Neutrophil (primary cell): ENCODE data around the gene ATAD3A.

Source experiments
- H3K27ac ChIP-seq: fragments of 200-600 bp; sonication (generic); 2 replicates; pipeline ENCODE4 v1.5.1; 2016; ENCODE audit warnings: mild to moderate bottlenecking, moderate library complexity
- H3K27me3 ChIP-seq: fragments of 200-600 bp; sonication (generic); 2 replicates; pipeline ENCODE4 v1.6.0; 2016; ENCODE audit warnings: mild to moderate bottlenecking
- H3K36me3 ChIP-seq: fragments of 200-600 bp; sonication (generic); 2 replicates; pipeline ENCODE4 v1.5.1; 2017
- H3K4me1 ChIP-seq, 2 experiments: fragments of 200-600 bp in 1 of 2; sonication (generic) in 1 of 2; 1 replicate in 1 of 2; 2 replicates in 1 of 2; pipeline versions ENCODE4 v1.5.1 to v1.6.1; 2013 to 2016; ENCODE audit warnings: low read depth in 1 of 2, low read length in 1 of 2, mild to moderate bottlenecking in 1 of 2, moderate library complexity in 1 of 2; ENCODE audit not compliant: control insufficient read depth in 1 of 2, insufficient read depth in 1 of 2
- H3K4me3 ChIP-seq, 2 experiments: fragments of 200-600 bp in 1 of 2; sonication (generic) in 1 of 2; 1 replicate in 1 of 2; 2 replicates in 1 of 2; pipeline ENCODE4 v1.5.1; 2013 to 2016; ENCODE audit warnings: low read depth in 1 of 2, low read length in 1 of 2, mild to moderate bottlenecking in 1 of 2, moderate library complexity in 1 of 2
- H3K9me3 ChIP-seq: fragments of 200-600 bp; sonication (generic); 2 replicates; pipeline ENCODE4 v1.5.1; 2016
- CTCF ChIP-seq: fragments of 200-600 bp; sonication (generic); IDR thresholded peaks from 2 replicates; pipeline ENCODE4 v1.5.1; 2016; ENCODE audit warnings: antibody characterized with exemption

Gene ATAD3A

GRCh38 chr1:1537626-1538250, 25.8 kb downstream of the ATAD3A start:
- peaks cover 37% of the 10 kb centered on the region for H3K36me3 ChIP-seq
- H3K27me3 ChIP-seq = peaks cover 36% of the 10 kb centered on the region
- H3K9me3 ChIP-seq = no peaks in the 10 kb centered on the region
- no peak for TF ChIP-seq CTCF
- peaks cover 0 to 6% of the 10 kb centered on the region in 2 experiments for H3K4me1 ChIP-seq
- H3K27ac ChIP-seq = no peak overlapping the region
- no peak overlapping the region for H3K4me3 ChIP-seq

- TF ChIP-seq CTCF = no peak
- H3K4me3 ChIP-seq = no peak overlapping the region
- H3K9me3 ChIP-seq = no peaks in the 10 kb centered on the region
- peaks cover 36% of the 10 kb centered on the region for H3K27me3 ChIP-seq
- H3K27ac ChIP-seq = no peak overlapping the region
- H3K4me1 ChIP-seq = peaks cover 0 to 6% of the 10 kb centered on the region in 2 experiments
- H3K36me3 ChIP-seq = peaks cover 42% of the 10 kb centered on the region
These were observed 26.4 kb downstream of the ATAD3A start for GRCh38 chr1:1538334-1538733.

- H3K27ac ChIP-seq = no peak overlapping the region
- H3K9me3 ChIP-seq = no peaks in the 10 kb centered on the region
- H3K27me3 ChIP-seq = peaks cover 36% of the 10 kb centered on the region
- H3K4me1 ChIP-seq = peaks cover 0 to 6% of the 10 kb centered on the region in 2 experiments
- no peak for TF ChIP-seq CTCF
- H3K4me3 ChIP-seq = no peak overlapping the region
- H3K36me3 ChIP-seq = peaks cover 49% of the 10 kb centered on the region
These were observed 27.0 kb downstream of the ATAD3A start for GRCh38 chr1:1538989-1539309.

GRCh38 chr1:1539310-1540089, 27.5 kb downstream of the ATAD3A start:
- H3K36me3 ChIP-seq = peaks cover 51% of the 10 kb centered on the region
- peaks cover 36% of the 10 kb centered on the region for H3K27me3 ChIP-seq
- H3K27ac ChIP-seq = no peak overlapping the region
- H3K4me3 ChIP-seq = no peak overlapping the region
- H3K9me3 ChIP-seq = no peaks in the 10 kb centered on the region
- no peak for TF ChIP-seq CTCF
- H3K4me1 ChIP-seq = peaks cover 0 to 6% of the 10 kb centered on the region in 2 experiments

GRCh38 chr1:1540090-1540817, 28.3 kb downstream of the ATAD3A start, which contains the start of gene TMEM240:
Gene TMEM240, minus strand, starts transcription at chr1:1540624. Its CDS starts 278 bp downstream, at chr1:1540346.
- H3K27ac ChIP-seq = no peak within 1 kb of the TSS
- peaks cover 54% of the 10 kb centered on the region for H3K36me3 ChIP-seq
- no peak within 1 kb of the TSS for H3K4me3 ChIP-seq
- no peaks in the 10 kb centered on the region for H3K9me3 ChIP-seq
- H3K4me1 ChIP-seq = peaks cover 0 to 6% of the 10 kb centered on the region in 2 experiments
- no peak for TF ChIP-seq CTCF
- H3K27me3 ChIP-seq = peaks cover 36% of the 10 kb centered on the region
